Mesenteric fat pad (tissue), 1 donor: ENCODE data around the gene NUB1. TPM values are rescaled to one million over a fixed set of nuclear protein-coding genes. Genes with fewer than 3 reads are reported as not detected.

Source experiments
- DNase-seq: peaks from one replicate; pipeline ENCODE4 v3.0.0-alpha.2; 2020; ENCODE audit warnings: low spot score
- total RNA-seq: library from RNA; stranded (reverse); fragmentation: NEBNext Ultra II Directional; extraction: Animal tissue kit (Norgen Biotek cat#: 25700); gene quantifications from one replicate; pipeline ENCODE4 v1.2.1, GENCODE V29; 2021
- donor health status: DM: yes; HTN: yes; CAD: no.

The NUB1 gene
- total RNA-seq, 1 donor from 2014 or later: 59.2 TPM

GRCh38 chr7:151387161-151388006, 45.8 kb downstream of the NUB1 start:
- DNase-seq: no peak

GRCh38 chr7:151388007-151388297, 46.3 kb downstream of the NUB1 start:
- DNase-seq: no peak

- DNase-seq: no peak
Measured at GRCh38 chr7:151388430-151388829, 46.8 kb downstream of the NUB1 start.

- DNase-seq: no peak
Measured at GRCh38 chr7:151389096-151389767, 47.6 kb downstream of the NUB1 start.

GRCh38 chr7:151389768-151390597, 48.4 kb downstream of the NUB1 start:
- DNase-seq: no peak

GRCh38 chr7:151390598-151391357, 49.2 kb downstream of the NUB1 start:
- DNase-seq: no peak

- DNase-seq: no peak
Measured at GRCh38 chr7:151391358-151391730, 49.7 kb downstream of the NUB1 start.

- DNase-seq: no peak
Measured at GRCh38 chr7:151392002-151392401, 50.4 kb downstream of the NUB1 start.

GRCh38 chr7:151392426-151392825, 50.8 kb downstream of the NUB1 start:
- no peak for DNase-seq

- no peak for DNase-seq
Measured at GRCh38 chr7:151393031-151393977, 51.7 kb downstream of the NUB1 start.

- DNase-seq: no peak
Measured at GRCh38 chr7:151394076-151395035, 52.7 kb downstream of the NUB1 start.

- no peak for DNase-seq
Measured at GRCh38 chr7:151395036-151395367, 53.4 kb downstream of the NUB1 start.

GRCh38 chr7:151396328-151396970, 54.8 kb downstream of the NUB1 start:
- DNase-seq: no peak

GRCh38 chr7:151397026-151397425, 55.4 kb downstream of the NUB1 start:
- DNase-seq: no peak

- DNase-seq: no peak
Measured at GRCh38 chr7:151398446-151399304, 57.1 kb downstream of the NUB1 start.

GRCh38 chr7:151399305-151399601, 57.6 kb downstream of the NUB1 start:
- no peak for DNase-seq

GRCh38 chr7:151399906-151400305, 58.3 kb downstream of the NUB1 start:
- no peak for DNase-seq
